Measurements from ENCODE around the gene NINJ2.

NINJ2 gene

GRCh38 chr12:569803-570434 lies 93.3 kb downstream of the NINJ2 start:
- peak; percentile 79 for DNase-seq (ENCODE audit: low read depth)
- H3K4me3 ChIP-seq (ENCODE audit: low read depth, low read length): peak overlapping the region; percentile 62
- TF ChIP-seq, protein P1, sequence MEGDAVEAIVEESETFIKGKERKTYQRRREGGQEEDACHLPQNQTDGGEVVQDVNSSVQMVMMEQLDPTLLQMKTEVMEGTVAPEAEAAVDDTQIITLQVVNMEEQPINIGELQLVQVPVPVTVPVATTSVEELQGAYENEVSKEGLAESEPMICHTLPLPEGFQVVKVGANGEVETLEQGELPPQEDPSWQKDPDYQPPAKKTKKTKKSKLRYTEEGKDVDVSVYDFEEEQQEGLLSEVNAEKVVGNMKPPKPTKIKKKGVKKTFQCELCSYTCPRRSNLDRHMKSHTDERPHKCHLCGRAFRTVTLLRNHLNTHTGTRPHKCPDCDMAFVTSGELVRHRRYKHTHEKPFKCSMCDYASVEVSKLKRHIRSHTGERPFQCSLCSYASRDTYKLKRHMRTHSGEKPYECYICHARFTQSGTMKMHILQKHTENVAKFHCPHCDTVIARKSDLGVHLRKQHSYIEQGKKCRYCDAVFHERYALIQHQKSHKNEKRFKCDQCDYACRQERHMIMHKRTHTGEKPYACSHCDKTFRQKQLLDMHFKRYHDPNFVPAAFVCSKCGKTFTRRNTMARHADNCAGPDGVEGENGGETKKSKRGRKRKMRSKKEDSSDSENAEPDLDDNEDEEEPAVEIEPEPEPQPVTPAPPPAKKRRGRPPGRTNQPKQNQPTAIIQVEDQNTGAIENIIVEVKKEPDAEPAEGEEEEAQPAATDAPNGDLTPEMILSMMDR (IDR thresholded peaks at IDR 0.05; ENCODE audit: insufficient read depth, low read depth, low read length, missing control alignments): peak; percentile 92

GRCh38 chr12:569091-569676 lies 94.1 kb downstream of the NINJ2 start:
- TF ChIP-seq, protein P1 (IDR thresholded peaks at IDR 0.05; ENCODE audit: insufficient read depth, low read depth, low read length, missing control alignments): no peak
- H3K4me3 ChIP-seq (ENCODE audit: low read depth, low read length): no peak overlapping the region

DNA sequence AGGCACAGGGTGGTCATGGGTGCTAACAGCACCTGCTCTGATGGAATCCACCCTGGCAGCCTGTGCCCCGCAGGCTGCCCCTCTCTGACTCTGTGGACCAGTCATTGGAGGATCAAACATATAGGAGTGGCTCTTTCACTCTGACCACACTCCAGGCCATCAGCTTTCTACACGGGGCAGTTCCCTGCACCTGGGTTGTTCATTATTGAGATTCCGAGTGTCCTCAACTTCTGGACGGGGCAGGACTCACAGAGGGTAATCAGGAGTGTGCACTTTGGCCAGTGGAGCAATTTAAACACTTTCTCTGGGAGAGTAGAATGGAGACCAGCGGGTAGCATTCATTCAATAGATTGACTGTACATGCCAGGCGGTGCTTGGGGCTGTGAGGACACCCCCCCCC lies 94.8 kb downstream of the NINJ2 start:
- H3K4me3 ChIP-seq (ENCODE audit: low read depth, low read length): no peak overlapping the region
- TF ChIP-seq, protein P1 (IDR thresholded peaks at IDR 0.05; ENCODE audit: insufficient read depth, low read depth, low read length, missing control alignments): no peak
- DNase-seq (ENCODE audit: low read depth): no peak

More at GRCh38 chr12:569091-569676, 94.1 kb downstream of the NINJ2 start:
- DNase-seq (ENCODE audit: low read depth): no peak

DNA sequence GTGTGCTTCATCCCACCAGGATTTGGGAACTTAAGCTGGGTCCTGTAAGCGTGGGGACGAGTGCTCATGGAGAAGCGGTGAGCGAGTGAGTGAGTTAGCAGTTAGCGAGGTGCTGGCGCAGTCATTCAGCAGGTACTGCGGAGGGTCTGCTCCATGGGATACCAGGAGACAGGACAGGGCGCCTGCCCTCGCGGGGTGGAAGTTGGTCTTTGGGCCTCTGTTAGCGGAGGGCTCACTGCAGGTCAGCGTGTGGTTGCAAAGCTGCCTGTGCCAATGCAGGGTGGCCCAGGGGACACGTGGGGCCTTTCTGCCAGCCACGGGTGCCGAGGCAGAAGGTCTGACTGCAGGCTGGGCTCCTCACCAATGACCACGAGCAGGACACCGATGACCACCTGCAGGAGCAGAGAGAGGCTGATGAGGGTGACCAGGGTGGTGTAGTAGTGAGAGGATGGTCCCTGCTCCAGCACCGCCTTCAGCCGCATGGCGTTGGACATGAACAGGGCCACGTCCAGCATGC lies 97.6 kb downstream of the NINJ2 start:
- TF ChIP-seq, protein P1 (IDR thresholded peaks at IDR 0.05; ENCODE audit: insufficient read depth, low read depth, low read length, missing control alignments): no peak
- no peak overlapping the region for H3K4me3 ChIP-seq (ENCODE audit: low read depth, low read length)
- no peak for DNase-seq (ENCODE audit: low read depth)

GRCh38 chr12:565161-565560 lies 98.1 kb downstream of the NINJ2 start:
- DNase-seq (ENCODE audit: low read depth): no peak
- H3K4me3 ChIP-seq (ENCODE audit: low read depth, low read length): no peak overlapping the region
- TF ChIP-seq, protein P1 (IDR thresholded peaks at IDR 0.05; ENCODE audit: insufficient read depth, low read depth, low read length, missing control alignments): no peak

- H3K4me3 ChIP-seq (ENCODE audit: low read depth, low read length): no peak overlapping the region
- no peak for DNase-seq (ENCODE audit: low read depth)
- TF ChIP-seq, protein P1 (IDR thresholded peaks at IDR 0.05; ENCODE audit: insufficient read depth, low read depth, low read length, missing control alignments): no peak
Measured at GRCh38 chr12:563787-564298, 99.4 kb downstream of the NINJ2 start.
